Neural cell (in vitro differentiated cells): ENCODE data around the gene CGB3.

ENCODE experiments used
- POLR2AphosphoS5 ChIP-seq: IDR thresholded peaks from 2 replicates; pipeline ENCODE4 v1.6.1; 2012
- TAF1 ChIP-seq: IDR thresholded peaks from 2 replicates; pipeline ENCODE4 v1.6.1; 2012; ENCODE audit warnings: low read depth
- TF ChIP-seq, protein P1 (sequence below): fragments of 450-650 bp; IDR thresholded peaks from 2 replicates; pipeline ENCODE4 v1.5.1; 2014; ENCODE audit warnings: antibody characterized with exemption, mild to moderate bottlenecking, moderate library complexity; ENCODE audit not compliant: poor library complexity, severe bottlenecking

DNA sequence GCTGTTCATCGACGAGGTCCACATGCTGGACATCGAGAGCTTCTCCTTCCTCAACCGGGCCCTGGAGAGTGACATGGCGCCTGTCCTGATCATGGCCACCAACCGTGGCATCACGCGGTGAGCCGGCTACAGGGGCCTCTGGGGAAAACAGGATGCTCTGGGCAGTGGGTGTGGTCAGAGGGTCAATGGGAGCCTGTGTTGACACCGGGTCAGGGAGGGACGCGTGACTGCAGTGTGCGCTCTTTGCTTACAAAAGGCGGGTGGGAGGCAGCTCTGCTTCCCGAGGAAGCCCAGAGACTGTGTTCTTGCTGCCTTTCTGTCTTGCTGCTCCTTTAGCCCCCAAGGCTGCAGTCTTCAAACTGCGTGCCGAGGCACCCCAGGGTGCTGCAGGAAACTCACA is 12.9 kb downstream of the CGB3 start:
- TF ChIP-seq, protein P1, sequence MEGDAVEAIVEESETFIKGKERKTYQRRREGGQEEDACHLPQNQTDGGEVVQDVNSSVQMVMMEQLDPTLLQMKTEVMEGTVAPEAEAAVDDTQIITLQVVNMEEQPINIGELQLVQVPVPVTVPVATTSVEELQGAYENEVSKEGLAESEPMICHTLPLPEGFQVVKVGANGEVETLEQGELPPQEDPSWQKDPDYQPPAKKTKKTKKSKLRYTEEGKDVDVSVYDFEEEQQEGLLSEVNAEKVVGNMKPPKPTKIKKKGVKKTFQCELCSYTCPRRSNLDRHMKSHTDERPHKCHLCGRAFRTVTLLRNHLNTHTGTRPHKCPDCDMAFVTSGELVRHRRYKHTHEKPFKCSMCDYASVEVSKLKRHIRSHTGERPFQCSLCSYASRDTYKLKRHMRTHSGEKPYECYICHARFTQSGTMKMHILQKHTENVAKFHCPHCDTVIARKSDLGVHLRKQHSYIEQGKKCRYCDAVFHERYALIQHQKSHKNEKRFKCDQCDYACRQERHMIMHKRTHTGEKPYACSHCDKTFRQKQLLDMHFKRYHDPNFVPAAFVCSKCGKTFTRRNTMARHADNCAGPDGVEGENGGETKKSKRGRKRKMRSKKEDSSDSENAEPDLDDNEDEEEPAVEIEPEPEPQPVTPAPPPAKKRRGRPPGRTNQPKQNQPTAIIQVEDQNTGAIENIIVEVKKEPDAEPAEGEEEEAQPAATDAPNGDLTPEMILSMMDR: no peak
- TF ChIP-seq POLR2AphosphoS5 (no peak), TAF1 (no peak)
